Breast epithelium (tissue), 4 donors: Measurements from ENCODE around the gene CABLES2. TPM values are rescaled to one million over a fixed set of nuclear protein-coding genes. Genes with fewer than 3 reads are reported as not detected.
A peak's percentile ranks its signal among the peaks of the same experiment; 100 is the strongest.

Experiments
- DNase-seq, 2 donors: peaks; one replicate each; pipeline ENCODE4 v3.0.0-alpha.2; 2019; ENCODE audit warnings: low spot score in 2 of 2
- H3K27ac ChIP-seq, 2 donors: fragments of 200-600 bp; sonication (generic) in 1 of 2; one replicate each; pipeline ENCODE4 v1.5.1; 2016 to 2019; ENCODE audit warnings: mild to moderate bottlenecking in 1 of 2
- H3K27me3 ChIP-seq, 2 donors: fragments of 200-600 bp; sonication (generic) in 1 of 2; one replicate each; pipeline versions ENCODE4 v1.5.1 to v1.6.0; 2017 to 2019; ENCODE audit warnings: control low read depth in 1 of 2, mild to moderate bottlenecking in 1 of 2
- H3K36me3 ChIP-seq: fragments of 200-600 bp; one replicate; pipeline ENCODE4 v1.5.1; 2019
- H3K4me1 ChIP-seq, 2 donors: fragments of 200-600 bp; sonication (generic); one replicate each; pipeline ENCODE4 v1.5.1; 2016 to 2019; ENCODE audit warnings: control low read depth in 1 of 2
- H3K4me3 ChIP-seq, 3 donors: fragments of 200-600 bp; sonication (generic); 1 replicate in 2 of 3; 2 replicates in 1 of 3; pipeline ENCODE4 v1.5.1; 2016 to 2019; ENCODE audit warnings: mild to moderate bottlenecking in 3 of 3, moderate library complexity in 2 of 3
- H3K9me3 ChIP-seq, 2 donors: fragments of 200-600 bp; sonication (generic) in 1 of 2; one replicate each; pipeline ENCODE4 v1.5.1; 2016 to 2019; ENCODE audit warnings: control low read depth in 1 of 2
- CTCF ChIP-seq, 3 donors: fragments of 450-650 bp; IDR thresholded peaks; one replicate each; pipeline ENCODE4 v1.5.1; 2016 to 2017; ENCODE audit warnings: antibody characterized with exemption in 3 of 3, mild to moderate bottlenecking in 3 of 3, moderate library complexity in 3 of 3
- POLR2A ChIP-seq: fragments of 450-650 bp; IDR thresholded peaks from one replicate; pipeline ENCODE4 v1.6.1; 2016; ENCODE audit warnings: antibody characterized with exemption, mild to moderate bottlenecking, moderate library complexity
- POLR2AphosphoS5 ChIP-seq, 3 donors: sonication (generic); formaldehyde crosslinking; IDR thresholded peaks; one replicate each; pipeline ENCODE4 v1.6.1; 2017; ENCODE audit warnings: antibody characterized with exemption in 3 of 3
- intact Hi-C: fragments of 100-400 bp; cut with DNase I; formaldehyde crosslinking; loops from one replicate; pipeline ENCODE4 v1.15.1; 2023; ENCODE audit warnings: low total_unique reads
- total RNA-seq, 3 donors: library from RNA; depleted of rRNA; stranded (reverse); fragments of >200 nt; gene quantifications; one replicate each; pipeline ENCODE4 v1.1.0, GENCODE V29; 2016

CABLES2 gene
- 1 to 10 TPM; 1.8 to 3.2 (median 2.9) TPM for total RNA-seq

- peaks cover 11 to 32% of the 10 kb centered on the region in 2 donors for H3K4me1 ChIP-seq
- no peaks in the 10 kb centered on the region for H3K36me3 ChIP-seq
- no peaks in the 10 kb centered on the region for H3K27me3 ChIP-seq
- peak within 1 kb of the TSS; percentile 62 to 84 for H3K27ac ChIP-seq
- TF ChIP-seq POLR2A (no peak), CTCF (IDR thresholded peaks at IDR 0.05) (peak; percentile 25 to 50 (median 39)), POLR2AphosphoS5 (IDR thresholded peaks at IDR 0.05) (peak in 2 of 3 donors; percentile 31 to 37)
- H3K9me3 ChIP-seq = no peaks in the 10 kb centered on the region
- peak; percentile 91 for DNase-seq
- intact Hi-C loops = no loop called here
- peak within 1 kb of the TSS; percentile 65 to 91 (median 65) for H3K4me3 ChIP-seq
Observed at GRCh38 chr20:62407221-62407992, at the start of gene CABLES2. CABLES2 (minus strand) TSS chr20:62407285; CDS start chr20:62407276, 9 bp downstream.

- Histone ChIP-seq H3K27me3 (peaks cover 3 to 58% of the 10 kb centered on the region in 2 donors), H3K4me1 (no peaks in the 10 kb centered on the region), H3K9me3 (no peaks in the 10 kb centered on the region), H3K36me3 (no peaks in the 10 kb centered on the region), H3K27ac (no peak overlapping the region), H3K4me3 (no peak overlapping the region)
- no peak for DNase-seq
- TF ChIP-seq POLR2AphosphoS5 (IDR thresholded peaks at IDR 0.05) = no peak
- no peak for TF ChIP-seq POLR2A
- no peak for TF ChIP-seq CTCF (IDR thresholded peaks at IDR 0.05)
- intact Hi-C loops = no loop called here
Observed at GRCh38 chr20:62455929-62456328, 48.8 kb upstream of the CABLES2 start.

GRCh38 chr20:62454904-62455636 is 48.0 kb upstream of the CABLES2 start:
- H3K27me3 ChIP-seq = peaks cover 3 to 61% of the 10 kb centered on the region in 2 donors
- intact Hi-C loops = no loop called here

GRCh38 chr20:62453186-62453808 is 46.2 kb upstream of the CABLES2 start:
- H3K4me3 ChIP-seq = no peak overlapping the region
- TF ChIP-seq POLR2A (no peak), CTCF (IDR thresholded peaks at IDR 0.05) (no peak), POLR2AphosphoS5 (IDR thresholded peaks at IDR 0.05) (no peak)
- H3K4me1 ChIP-seq = no peaks in the 10 kb centered on the region
- no peaks in the 10 kb centered on the region for H3K9me3 ChIP-seq
- no peak overlapping the region for H3K27ac ChIP-seq
- intact Hi-C loops = no loop called here
- H3K36me3 ChIP-seq = no peaks in the 10 kb centered on the region
- peaks cover 3 to 64% of the 10 kb centered on the region in 2 donors for H3K27me3 ChIP-seq
- no peak for DNase-seq

More at GRCh38 chr20:62454904-62455636, 48.0 kb upstream of the CABLES2 start:
- Histone ChIP-seq H3K9me3 (no peaks in the 10 kb centered on the region), H3K27ac (no peak overlapping the region), H3K36me3 (no peaks in the 10 kb centered on the region), H3K4me3 (no peak overlapping the region), H3K4me1 (no peaks in the 10 kb centered on the region)
- no peak for TF ChIP-seq POLR2A
- TF ChIP-seq CTCF (IDR thresholded peaks at IDR 0.05) = no peak
- no peak for DNase-seq
